NT2/D1 (cell line): ENCODE results near the gene APEX1.

Experiments used
- DNase-seq: peaks from one replicate; pipeline ENCODE4 v3.0.0-alpha.2; 2011; ENCODE audit warnings: low read depth, low spot score
- H3K27me3 ChIP-seq: 2 replicates; pipeline ENCODE4 v1.6.0; 2011; ENCODE audit warnings: mild to moderate bottlenecking; ENCODE audit not compliant: insufficient read length, insufficient read depth
- H3K36me3 ChIP-seq: 2 replicates; pipeline ENCODE4 v1.6.1; 2011; ENCODE audit warnings: mild to moderate bottlenecking, low read length, mixed read lengths; ENCODE audit not compliant: insufficient read depth, insufficient read length
- H3K4me1 ChIP-seq: 2 replicates; pipeline ENCODE4 v1.5.1; 2011; ENCODE audit not compliant: insufficient read depth, insufficient read length
- H3K4me3 ChIP-seq: 2 replicates; pipeline ENCODE4 v1.5.1; 2011; ENCODE audit warnings: low read depth; ENCODE audit not compliant: insufficient read length
- H3K9ac ChIP-seq: 2 replicates; pipeline ENCODE4 v1.6.0; 2011; ENCODE audit warnings: low read depth; ENCODE audit not compliant: insufficient read length
- H3K9me3 ChIP-seq: 2 replicates; pipeline ENCODE4 v1.5.1; 2011; ENCODE audit warnings: mild to moderate bottlenecking, low read length; ENCODE audit not compliant: insufficient read depth
- SUZ12 ChIP-seq: IDR thresholded peaks from 2 replicates; pipeline ENCODE4 v1.6.1; 2011; ENCODE audit not compliant: insufficient read length, insufficient read depth; ENCODE audit errors: extremely low read depth
- YY1 ChIP-seq: IDR thresholded peaks from 2 replicates; pipeline ENCODE4 v1.6.1; 2011; ENCODE audit not compliant: insufficient read length, insufficient read depth
- ZNF274 ChIP-seq: IDR thresholded peaks from 2 replicates; pipeline ENCODE4 v1.6.1; 2011; ENCODE audit warnings: mild to moderate bottlenecking, low read depth, low read length

APEX1 gene

DNA sequence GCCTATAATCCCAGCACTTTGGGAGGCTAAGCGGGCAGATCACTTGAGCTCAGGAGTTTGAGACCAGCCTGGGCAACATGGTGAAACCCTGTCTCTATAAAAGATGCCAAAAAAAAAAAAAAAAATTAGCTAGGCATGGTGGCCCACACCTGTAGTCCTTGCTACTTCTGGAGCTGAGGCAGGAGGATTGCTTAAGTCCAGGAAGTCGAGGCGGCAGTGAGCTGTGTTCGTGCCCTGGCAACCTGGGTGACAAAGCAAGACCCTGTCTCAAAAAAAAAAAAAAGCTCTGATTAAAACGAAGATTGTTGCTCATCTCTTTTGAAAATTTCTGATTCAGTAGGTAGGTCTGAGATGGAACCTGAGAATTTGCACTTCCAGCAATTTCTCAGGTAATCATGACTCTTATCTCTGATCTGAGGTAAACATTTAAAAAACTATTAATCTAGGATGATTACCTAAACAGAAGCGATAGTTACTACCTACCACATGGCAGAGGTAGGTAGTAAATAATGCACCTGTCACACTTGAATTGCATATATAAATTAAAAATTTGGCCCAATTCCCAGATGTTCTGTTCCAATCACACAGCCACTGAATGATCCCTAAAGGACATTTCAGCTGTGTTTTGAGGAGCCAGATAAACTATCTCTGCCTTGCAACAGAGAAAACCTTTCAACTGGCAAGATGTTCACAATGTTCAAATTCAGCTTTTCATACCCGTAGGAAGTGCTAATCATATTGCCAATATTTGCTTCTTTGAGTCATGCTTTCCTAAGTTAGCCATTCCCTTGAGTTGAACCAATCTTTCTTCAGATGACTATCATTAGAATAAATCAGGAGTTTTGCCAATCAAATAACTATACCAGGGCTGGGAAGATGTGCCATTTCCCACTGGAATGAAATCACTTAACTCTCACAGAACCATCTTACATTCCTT is 37.5 kb upstream of the APEX1 start:
- H3K9me3 ChIP-seq, result no peaks in the 10 kb centered on the region
- TF ChIP-seq SUZ12 (no peak), YY1 (no peak)
- no peak for DNase-seq
- peaks cover 5% of the 10 kb centered on the region for H3K27me3 ChIP-seq
- no peak overlapping the region for H3K4me3 ChIP-seq
- peaks cover 2% of the 10 kb centered on the region for H3K4me1 ChIP-seq
- no peak overlapping the region for H3K9ac ChIP-seq
- no peaks in the 10 kb centered on the region for H3K36me3 ChIP-seq

DNA sequence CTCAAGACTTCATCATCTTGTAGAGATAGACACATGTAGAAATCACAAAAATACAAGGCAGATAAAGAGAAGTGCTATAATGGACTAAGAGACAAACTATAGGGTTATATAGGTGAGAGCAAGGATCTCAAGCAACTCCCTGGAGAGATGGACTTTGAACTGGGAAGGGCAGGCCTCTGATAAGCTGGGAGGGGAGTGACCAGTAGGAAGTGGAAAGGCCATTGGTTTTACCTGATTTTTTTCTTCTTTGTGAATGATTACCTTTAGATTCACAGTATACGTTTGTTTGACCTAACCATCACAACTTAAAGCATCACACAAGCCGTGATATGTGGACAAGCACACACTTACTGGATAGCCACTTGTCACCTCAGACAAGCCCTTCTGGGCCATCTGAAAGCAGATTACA is 36.5 kb upstream of the APEX1 start:
- H3K4me1 ChIP-seq, result peaks cover 2% of the 10 kb centered on the region
- TF ChIP-seq ZNF274 (no peak), YY1 (no peak), SUZ12 (no peak)

GRCh38 chr14:20419419-20419818 is 35.6 kb upstream of the APEX1 start:
- DNase-seq, result no peak

More for the DNA sequence above, 36.5 kb upstream of the APEX1 start:
- Histone ChIP-seq H3K36me3 (no peaks in the 10 kb centered on the region), H3K4me3 (no peak overlapping the region), H3K27me3 (peaks cover 5% of the 10 kb centered on the region), H3K9ac (no peak overlapping the region), H3K9me3 (no peaks in the 10 kb centered on the region)
- DNase-seq, result no peak

GRCh38 chr14:20421267-20421666 is 33.8 kb upstream of the APEX1 start:
- TF ChIP-seq ZNF274, result no peak
- no peak for TF ChIP-seq SUZ12
- TF ChIP-seq YY1, result no peak
- DNase-seq, result no peak
- Histone ChIP-seq H3K4me1 (peaks cover 2% of the 10 kb centered on the region), H3K9ac (no peak overlapping the region), H3K4me3 (no peak overlapping the region), H3K9me3 (no peaks in the 10 kb centered on the region), H3K36me3 (no peaks in the 10 kb centered on the region), H3K27me3 (no peaks in the 10 kb centered on the region)

More at GRCh38 chr14:20419419-20419818, 35.6 kb upstream of the APEX1 start:
- no peak overlapping the region for H3K4me3 ChIP-seq
- peaks cover 2% of the 10 kb centered on the region for H3K4me1 ChIP-seq
- H3K36me3 ChIP-seq, result no peaks in the 10 kb centered on the region
- peaks cover under 1% of the 10 kb centered on the region for H3K27me3 ChIP-seq
- no peak overlapping the region for H3K9ac ChIP-seq
- no peaks in the 10 kb centered on the region for H3K9me3 ChIP-seq
- no peak for TF ChIP-seq YY1
- TF ChIP-seq SUZ12, result no peak
- no peak for TF ChIP-seq ZNF274

DNA sequence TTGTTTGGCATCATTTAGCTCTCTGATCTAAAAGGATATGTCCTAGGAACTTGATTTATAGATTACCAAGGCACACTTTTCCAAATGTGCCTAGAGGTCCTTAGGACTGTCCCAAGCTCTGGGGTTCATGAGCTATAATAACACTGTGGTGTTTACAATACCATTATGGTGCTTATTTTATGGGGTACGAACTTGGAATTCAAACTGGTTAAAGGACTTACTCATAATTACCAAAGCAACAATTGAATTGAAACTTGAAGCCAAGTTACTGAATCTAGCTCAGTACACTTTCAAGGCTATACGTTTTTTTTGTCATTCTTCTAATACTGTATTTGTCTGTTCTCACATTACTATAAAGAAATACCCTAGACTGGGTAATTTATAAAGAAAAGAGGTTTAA is 32.1 kb upstream of the APEX1 start:
- TF ChIP-seq YY1, result no peak
- no peak for TF ChIP-seq ZNF274
- TF ChIP-seq SUZ12, result no peak
- H3K27me3 ChIP-seq, result no peaks in the 10 kb centered on the region
- H3K9ac ChIP-seq, result no peak overlapping the region
- H3K4me1 ChIP-seq, result peaks cover 2% of the 10 kb centered on the region
- DNase-seq, result no peak
- no peaks in the 10 kb centered on the region for H3K36me3 ChIP-seq
- no peak overlapping the region for H3K4me3 ChIP-seq
- no peaks in the 10 kb centered on the region for H3K9me3 ChIP-seq

DNA sequence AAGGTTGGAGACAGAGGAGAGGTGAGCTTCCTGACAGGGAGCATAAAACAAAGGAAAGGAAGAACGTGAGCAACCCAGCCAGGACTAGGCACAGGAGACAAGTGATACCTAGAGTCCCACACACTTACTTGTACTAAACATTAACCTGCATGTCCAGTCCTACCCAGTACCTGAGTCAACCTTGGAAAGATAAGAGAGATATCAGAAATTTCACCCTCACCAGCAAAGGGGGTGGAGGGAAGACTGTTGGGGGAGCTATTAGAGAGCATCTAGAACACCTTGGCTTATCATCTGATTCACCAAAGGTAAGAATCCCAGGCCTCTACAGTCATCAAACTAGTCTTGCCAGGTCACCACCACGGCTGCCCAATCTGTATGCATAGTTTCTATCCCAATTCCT is 30.2 kb upstream of the APEX1 start:
- Histone ChIP-seq H3K4me3 (no peak overlapping the region), H3K4me1 (peaks cover 2% of the 10 kb centered on the region), H3K9ac (no peak overlapping the region), H3K36me3 (no peaks in the 10 kb centered on the region), H3K9me3 (no peaks in the 10 kb centered on the region), H3K27me3 (no peaks in the 10 kb centered on the region)
- no peak for DNase-seq
- TF ChIP-seq ZNF274, result no peak

- Histone ChIP-seq H3K9ac (no peak overlapping the region), H3K4me3 (no peak overlapping the region), H3K9me3 (no peaks in the 10 kb centered on the region), H3K4me1 (no peaks in the 10 kb centered on the region), H3K36me3 (no peaks in the 10 kb centered on the region), H3K27me3 (no peaks in the 10 kb centered on the region)
- DNase-seq, result no peak
- TF ChIP-seq YY1 (no peak), ZNF274 (no peak), SUZ12 (no peak)
Measured at GRCh38 chr14:20427231-20428009, 27.6 kb upstream of the APEX1 start.
